GM23338 (cell line): ENCODE results near the gene MYOM3. TPM values are rescaled to one million over a fixed set of nuclear protein-coding genes. Genes with fewer than 3 reads are reported as not detected.

Experiments
- ATAC-seq: fragments of 200-7000 bp; cut with Tn5 transposase; 3 replicates; pipeline ENCODE4 v1.9.1; 2020
- DNase-seq: peaks from one replicate; pipeline ENCODE4 v3.0.0-alpha.2; 2015; ENCODE audit warnings: low spot score
- H2AFZ ChIP-seq: fragments of 200-600 bp; sonication (generic); 2 replicates; pipeline ENCODE4 v1.8.0; 2016; ENCODE audit warnings: antibody characterized with exemption, mild to moderate bottlenecking, moderate library complexity
- H3F3A ChIP-seq: fragments of 200-600 bp; sonication (generic); replicated peaks from 2 replicates; pipeline ENCODE4 v1.8.0; 2017; ENCODE audit warnings: antibody characterized with exemption, mixed run types, low read depth
- H3K27ac ChIP-seq: fragments of 200-600 bp; sonication (generic); 2 replicates; pipeline ENCODE4 v1.6.1; 2016; ENCODE audit warnings: low read depth
- H3K27me3 ChIP-seq: fragments of 200-600 bp; sonication (generic); 2 replicates; pipeline ENCODE4 v1.8.0; 2016; ENCODE audit warnings: mild to moderate bottlenecking, mixed run types, moderate library complexity; ENCODE audit not compliant: insufficient read depth
- H3K36me3 ChIP-seq: fragments of 200-600 bp; sonication (generic); 2 replicates; pipeline ENCODE4 v1.8.0; 2016; ENCODE audit warnings: mild to moderate bottlenecking; ENCODE audit not compliant: insufficient read depth
- H3K4me1 ChIP-seq: fragments of 200-600 bp; sonication (generic); 2 replicates; pipeline ENCODE4 v1.8.0; 2016; ENCODE audit warnings: mild to moderate bottlenecking, moderate library complexity; ENCODE audit not compliant: insufficient read depth
- H3K4me2 ChIP-seq: fragments of 200-600 bp; sonication (generic); 2 replicates; pipeline ENCODE4 v1.7.1; 2017; ENCODE audit warnings: mixed run types
- H3K4me3 ChIP-seq: fragments of 200-600 bp; sonication (generic); 2 replicates; pipeline ENCODE4 v1.6.1; 2016; ENCODE audit warnings: mixed run types
- H3K79me2 ChIP-seq: fragments of 200-600 bp; sonication (generic); replicated peaks from 2 replicates; pipeline ENCODE4 v1.8.0; 2017; ENCODE audit warnings: mild to moderate bottlenecking; ENCODE audit not compliant: insufficient read depth
- H3K9me2 ChIP-seq: fragments of 200-600 bp; sonication (generic); 2 replicates; pipeline ENCODE4 v1.8.0; 2017; ENCODE audit not compliant: insufficient read depth
- H4K20me1 ChIP-seq: fragments of 200-600 bp; sonication (generic); replicated peaks from 2 replicates; pipeline ENCODE4 v1.8.0; 2017; ENCODE audit warnings: mild to moderate bottlenecking; ENCODE audit not compliant: insufficient read depth
- H3K27ac Mint-ChIP-seq: 2 replicates; pipeline ENCODE4 v1.8.0; 2020; ENCODE audit warnings: inconsistent platforms, mild to moderate bottlenecking, moderate library complexity, mixed read lengths
- H3K27me3 Mint-ChIP-seq: 3 replicates; pipeline ENCODE4 v1.8.0; 2022; ENCODE audit warnings: low read depth, mild to moderate bottlenecking, moderate library complexity, mixed read lengths, inconsistent platforms; ENCODE audit not compliant: insufficient read depth, poor library complexity
- H3K36me3 Mint-ChIP-seq: 3 replicates; pipeline ENCODE4 v1.8.0; 2021; ENCODE audit warnings: low read depth, mild to moderate bottlenecking, inconsistent platforms, moderate library complexity, mixed read lengths
- H3K4me1 Mint-ChIP-seq: 3 replicates; pipeline ENCODE4 v1.8.0; 2020; ENCODE audit warnings: mild to moderate bottlenecking, inconsistent platforms, mixed read lengths
- H3K4me3 Mint-ChIP-seq: 3 replicates; pipeline ENCODE4 v1.8.0; 2021; ENCODE audit warnings: moderate library complexity, mild to moderate bottlenecking, inconsistent platforms, mixed read lengths
- H3K9me3 Mint-ChIP-seq: 3 replicates; pipeline ENCODE4 v1.8.0; 2020; ENCODE audit warnings: moderate library complexity, mild to moderate bottlenecking, inconsistent platforms, mixed read lengths
- CREB1 ChIP-seq: fragments of 250-450 bp; sonication (Bioruptor Pico); IDR thresholded peaks from 2 replicates; pipeline ENCODE4 v1.5.0; 2020; ENCODE audit warnings: low read depth, mild to moderate bottlenecking, moderate library complexity
- CTCF ChIP-seq, 2 experiments: fragments of 200-600 bp in 1 of 2; sonication (generic) in 1 of 2; conservative IDR thresholded peaks; 2 replicates each; pipeline versions ENCODE4 v1.5.1 to v1.6.1; 2016 to 2017; ENCODE audit warnings: antibody characterized with exemption in 2 of 2, low read depth in 2 of 2, mild to moderate bottlenecking in 2 of 2, moderate library complexity in 1 of 2
- ETS1 ChIP-seq: IDR thresholded peaks from 2 replicates; pipeline ENCODE4 v1.6.1; 2016; ENCODE audit warnings: antibody characterized with exemption
- EZH2phosphoT487 ChIP-seq: fragments of 200-600 bp; sonication (generic); IDR thresholded peaks from one replicate; pipeline ENCODE4 v1.8.1; 2018; ENCODE audit warnings: antibody characterized with exemption; ENCODE audit not compliant: unreplicated experiment
- JUNB ChIP-seq: IDR thresholded peaks from one replicate; pipeline ENCODE4 v1.6.1; 2016; ENCODE audit warnings: antibody characterized with exemption; ENCODE audit not compliant: unreplicated experiment
- NANOG ChIP-seq: IDR thresholded peaks from 2 replicates; pipeline ENCODE4 v1.6.1; 2016; ENCODE audit warnings: antibody characterized with exemption, borderline replicate concordance
- REST ChIP-seq: IDR thresholded peaks from one replicate; pipeline ENCODE4 v1.6.1; 2018; ENCODE audit warnings: antibody characterized with exemption; ENCODE audit not compliant: unreplicated experiment
- STAT1 ChIP-seq: IDR thresholded peaks from one replicate; pipeline ENCODE4 v1.6.1; 2016; ENCODE audit warnings: antibody characterized with exemption; ENCODE audit not compliant: unreplicated experiment
- ZNF114 ChIP-seq: fragments of 250-450 bp; sonication (Bioruptor Pico); IDR thresholded peaks from 2 replicates; pipeline ENCODE4 v1.5.0; 2020; ENCODE audit warnings: mild to moderate bottlenecking, moderate library complexity
- ZNF331 ChIP-seq: fragments of 250-450 bp; sonication (Bioruptor Pico); IDR thresholded peaks from 2 replicates; pipeline ENCODE4 v1.5.0; 2020; ENCODE audit warnings: low read depth, mild to moderate bottlenecking, moderate library complexity
- polyA plus RNA-seq: library from polyadenylated mRNA; unstranded; fragments of >200 nt; fragmentation: Nextera tagmentation; extraction: Ambion mirVana; gene quantifications from 2 replicates; pipeline ENCODE4 v1.2.1, GENCODE V29; 2016
- total RNA-seq: library from RNA; depleted of rRNA; stranded (reverse); fragments of >200 nt; shearing (Covaris generic); gene quantifications from 2 replicates; pipeline ENCODE4 v1.2.3, GENCODE V29; 2014

MYOM3 gene
- total and polyA plus RNA-seq, 2 experiments from 2014 or later, result not detected

GRCh38 chr1:24159366-24159765 is 47.4 kb upstream of the MYOM3 start (continued):
- no peak for TF ChIP-seq JUNB
- TF ChIP-seq ETS1, result no peak
- TF ChIP-seq CREB1 (CRISPR knock-in tag), result no peak
- TF ChIP-seq STAT1, result no peak
- TF ChIP-seq ZNF331 (CRISPR knock-in tag), result no peak
- no peak for TF ChIP-seq CTCF (conservative IDR thresholded peaks at IDR 0.05; ENCODE audit: low read depth in 2 of 2)
- no peak for TF ChIP-seq NANOG
- no peak for TF ChIP-seq ZNF114 (CRISPR knock-in tag)
- TF ChIP-seq EZH2phosphoT487, result no peak
- no peak for TF ChIP-seq REST

- peak; percentile 25 to 45 for TF ChIP-seq CTCF (conservative IDR thresholded peaks at IDR 0.05; ENCODE audit: low read depth in 2 of 2)
- TF ChIP-seq JUNB, result no peak
- Histone ChIP-seq H3K79me2 (no peaks in the 10 kb centered on the region), H3F3A (no peaks in the 10 kb centered on the region), H3K36me3 (no peaks in the 10 kb centered on the region; the same call in 1 of the 2 replicates), H3K9me2 (no peaks in the 10 kb centered on the region), H3K4me3 (no peak overlapping the region), H3K27me3 (no peaks in the 10 kb centered on the region), H3K27ac (no peak overlapping the region), H4K20me1 (no peaks in the 10 kb centered on the region), H2AFZ (no peak overlapping the region), H3K4me2 (no peak overlapping the region), H3K4me1 (peaks cover 9% of the 10 kb centered on the region; the same call in 1 of the 2 replicates)
- H3K9me3 Mint-ChIP-seq, result no peaks in the 10 kb centered on the region
- DNase-seq, result peak; percentile 59
- peaks cover 15% of the 10 kb centered on the region for H3K4me1 Mint-ChIP-seq
- no peak overlapping the region; the same call in none of the 2 replicates for H3K27ac Mint-ChIP-seq
- peaks cover 21% of the 10 kb centered on the region for H3K36me3 Mint-ChIP-seq
- H3K27me3 Mint-ChIP-seq, result peaks cover 11% of the 10 kb centered on the region
- H3K4me3 Mint-ChIP-seq, result no peak overlapping the region
- ATAC-seq, result peak; percentile 72
These were observed 46.1 kb upstream of the MYOM3 start for GRCh38 chr1:24157918-24158481.
